BLaER1 (cell line): Measurements from ENCODE around the gene CRYBG3.
"Not testable (repeated sequence)": the region's sequence is repeated elsewhere in the genome, so short reads cannot be mapped to it uniquely, and the experiment has no call there.

Experiments used
- H3K27ac ChIP-seq: shearing (Covaris generic); formaldehyde crosslinking; 2 replicates; pipeline ENCODE4 v1.8.1; 2022
- H3K27me3 ChIP-seq: shearing (Covaris generic); formaldehyde crosslinking; 2 replicates; pipeline ENCODE4 v1.8.1; 2022
- H3K36me3 ChIP-seq: shearing (Covaris generic); formaldehyde crosslinking; 2 replicates; pipeline ENCODE4 v1.8.1; 2022
- H3K4me1 ChIP-seq: shearing (Covaris generic); formaldehyde crosslinking; 2 replicates; pipeline ENCODE4 v1.8.1; 2022
- H3K4me2 ChIP-seq: shearing (Covaris generic); formaldehyde crosslinking; 2 replicates; pipeline ENCODE4 v1.8.1; 2022
- H3K4me3 ChIP-seq: shearing (Covaris generic); formaldehyde crosslinking; 2 replicates; pipeline ENCODE4 v1.8.1; 2022
- H3K9ac ChIP-seq: shearing (Covaris generic); formaldehyde crosslinking; 2 replicates; pipeline ENCODE4 v1.8.1; 2022
- H3K9me3 ChIP-seq: shearing (Covaris generic); formaldehyde crosslinking; 2 replicates; pipeline ENCODE4 v1.8.1; 2022
- H4K20me1 ChIP-seq: shearing (Covaris generic); formaldehyde crosslinking; 2 replicates; pipeline ENCODE4 v1.8.1; 2022
- Cebpa-rat ChIP-seq: shearing (Covaris generic); IDR thresholded peaks from 2 replicates; pipeline ENCODE4 v1.8.1; 2022

Gene CRYBG3

DNA sequence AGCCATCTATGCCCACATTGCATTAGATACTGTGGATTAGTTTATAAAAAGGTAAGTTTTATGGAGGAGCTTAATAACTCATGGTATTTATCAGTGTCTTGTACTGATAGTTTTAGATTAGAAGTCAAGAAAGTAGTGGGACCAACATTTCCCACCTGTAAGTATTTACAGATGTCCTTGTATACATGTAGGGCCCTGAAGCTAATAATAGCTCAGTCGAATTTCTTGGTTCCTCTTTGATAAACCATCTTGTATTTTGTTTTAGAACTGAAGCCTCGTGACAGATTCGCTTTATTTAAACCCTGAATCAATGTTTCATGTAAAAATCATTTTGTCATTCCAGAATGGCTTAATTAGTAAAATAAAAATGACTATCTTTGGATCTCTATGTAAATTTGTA lies 73.4 kb downstream of the CRYBG3 start:
- Histone ChIP-seq H3K4me1 (no peaks in the 10 kb centered on the region), H3K36me3 (no peaks in the 10 kb centered on the region), H3K27me3 (no peaks in the 10 kb centered on the region), H3K4me2 (no peak overlapping the region), H3K9me3 (no peaks in the 10 kb centered on the region), H4K20me1 (no peaks in the 10 kb centered on the region), H3K4me3 (no peak overlapping the region), H3K9ac (no peak overlapping the region), H3K27ac (no peak overlapping the region)
- no peak for TF ChIP-seq Cebpa-rat

DNA sequence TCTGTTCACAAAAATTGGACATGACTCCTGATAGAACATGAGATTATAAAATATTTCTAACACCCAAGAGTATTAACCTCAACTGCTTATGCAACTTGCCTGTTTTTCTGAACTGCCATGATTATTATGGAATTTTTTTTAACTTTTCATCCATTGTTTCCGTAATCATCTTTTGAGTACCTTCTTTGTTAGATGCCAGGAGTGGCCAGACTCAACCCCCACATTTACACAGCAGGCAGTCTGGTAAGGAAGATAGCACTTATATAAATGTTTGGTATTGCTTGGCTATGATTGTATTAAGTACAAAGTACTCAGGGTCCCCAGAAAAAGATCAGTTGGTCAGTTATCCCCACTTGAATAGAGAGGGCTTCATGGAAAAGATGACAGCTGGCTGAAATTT lies 74.3 kb downstream of the CRYBG3 start:
- Histone ChIP-seq H4K20me1 (no peaks in the 10 kb centered on the region), H3K9me3 (no peaks in the 10 kb centered on the region), H3K27me3 (no peaks in the 10 kb centered on the region), H3K36me3 (no peaks in the 10 kb centered on the region), H3K27ac (no peak overlapping the region), H3K4me1 (peaks cover under 1% of the 10 kb centered on the region; the same call in 1 of the 2 replicates), H3K4me3 (no peak overlapping the region), H3K9ac (no peak overlapping the region), H3K4me2 (no peak overlapping the region)
- TF ChIP-seq Cebpa-rat = no peak

DNA sequence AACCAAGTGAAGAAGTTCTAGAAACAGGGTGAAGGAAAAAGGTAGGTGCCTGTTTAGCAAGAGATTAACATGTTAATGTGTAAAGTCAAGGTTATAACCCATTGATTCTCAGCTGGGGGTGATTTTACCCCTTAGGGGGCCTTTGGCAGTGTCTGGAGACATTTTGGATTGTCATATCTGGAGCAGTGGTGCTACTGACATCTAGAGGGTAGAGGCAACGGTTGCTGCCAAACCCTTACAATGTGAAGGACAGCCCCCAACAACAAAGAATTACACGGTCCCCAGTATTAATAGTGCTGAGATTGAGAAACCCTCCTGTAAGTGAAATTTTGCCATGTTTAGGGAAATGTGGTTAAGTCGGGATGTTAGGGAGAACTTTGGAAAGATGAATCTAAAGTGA lies 74.7 kb downstream of the CRYBG3 start:
- H3K4me2 ChIP-seq = no peak overlapping the region
- no peaks in the 10 kb centered on the region for H3K9me3 ChIP-seq
- H3K4me3 ChIP-seq = no peak overlapping the region
- TF ChIP-seq Cebpa-rat = no peak
- no peaks in the 10 kb centered on the region for H3K36me3 ChIP-seq
- no peaks in the 10 kb centered on the region for H3K27me3 ChIP-seq
- H4K20me1 ChIP-seq = no peaks in the 10 kb centered on the region
- peaks cover 5% of the 10 kb centered on the region for H3K4me1 ChIP-seq
- no peak overlapping the region for H3K27ac ChIP-seq
- H3K9ac ChIP-seq = no peak overlapping the region

DNA sequence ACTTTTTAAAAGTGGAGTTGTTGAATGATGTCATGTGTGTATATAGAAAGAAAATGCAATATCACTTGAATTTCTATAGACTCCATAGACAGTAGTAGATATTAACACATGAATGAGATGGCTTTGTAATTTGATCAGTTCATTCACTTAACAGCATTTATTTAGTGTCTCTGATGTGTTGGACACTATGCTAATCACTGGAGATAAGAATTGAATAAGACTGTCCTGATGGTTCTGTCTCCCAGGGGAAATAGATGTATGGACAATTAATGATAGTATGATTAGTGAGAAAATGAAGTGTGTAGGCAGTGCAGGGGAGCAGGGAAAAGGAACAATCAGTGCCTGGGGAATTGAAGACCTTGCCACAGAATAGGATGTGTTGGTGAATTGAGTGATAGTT lies 77.5 kb downstream of the CRYBG3 start:
- H3K9ac ChIP-seq = no peak overlapping the region
- no peaks in the 10 kb centered on the region for H3K9me3 ChIP-seq
- H3K4me3 ChIP-seq = no peak overlapping the region
- H3K4me2 ChIP-seq = no peak overlapping the region
- H3K27me3 ChIP-seq = no peaks in the 10 kb centered on the region
- H3K4me1 ChIP-seq = peaks cover 12% of the 10 kb centered on the region
- no peak for TF ChIP-seq Cebpa-rat
- H3K36me3 ChIP-seq = no peaks in the 10 kb centered on the region
- H4K20me1 ChIP-seq = no peaks in the 10 kb centered on the region
- no peak overlapping the region for H3K27ac ChIP-seq

DNA sequence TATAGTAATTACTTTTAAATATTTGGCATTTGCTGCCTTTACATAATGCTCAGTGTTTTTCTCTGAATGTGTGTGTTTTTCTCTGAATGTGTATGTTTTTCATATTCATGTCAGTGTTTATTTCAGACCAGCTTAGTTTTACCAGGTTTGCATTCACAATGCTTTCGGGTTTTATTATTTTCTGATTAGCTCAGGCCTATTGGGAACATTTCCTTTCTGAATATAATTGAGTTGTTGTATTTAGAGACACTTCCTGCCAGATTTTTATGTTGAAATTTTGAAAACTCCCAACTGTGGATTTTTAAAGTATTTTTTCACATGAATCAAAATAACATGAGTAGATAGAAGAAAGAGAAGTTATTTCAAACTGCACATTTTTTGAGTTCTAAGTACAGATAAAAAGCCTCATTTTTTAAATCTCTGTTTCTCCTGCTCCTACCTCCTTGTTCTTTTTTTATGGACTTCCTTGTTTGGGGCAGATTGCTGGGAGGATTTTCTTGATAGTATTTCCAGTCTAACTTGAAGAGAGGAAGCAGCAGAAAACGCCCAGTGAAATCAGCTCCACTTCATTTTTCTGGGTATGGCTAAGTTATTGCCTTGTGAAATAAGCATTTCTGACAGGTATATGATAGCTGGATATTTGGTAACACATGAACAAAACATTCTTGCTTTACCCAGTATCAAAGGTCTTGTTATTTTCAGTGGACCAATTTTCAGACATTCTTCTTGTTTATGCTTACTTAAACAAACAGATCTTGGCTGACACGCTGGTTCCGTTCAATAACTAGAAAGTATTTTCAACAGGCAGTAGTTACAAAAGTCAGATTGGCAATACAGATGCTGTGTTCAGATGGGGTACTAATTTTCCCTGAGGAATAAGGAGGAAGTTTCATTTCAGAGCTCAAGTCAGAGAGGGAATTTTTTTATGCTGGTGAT lies 79.8 kb downstream of the CRYBG3 start:
- no peak overlapping the region for H3K27ac ChIP-seq
- no peak for TF ChIP-seq Cebpa-rat
- no peaks in the 10 kb centered on the region for H3K27me3 ChIP-seq

DNA sequence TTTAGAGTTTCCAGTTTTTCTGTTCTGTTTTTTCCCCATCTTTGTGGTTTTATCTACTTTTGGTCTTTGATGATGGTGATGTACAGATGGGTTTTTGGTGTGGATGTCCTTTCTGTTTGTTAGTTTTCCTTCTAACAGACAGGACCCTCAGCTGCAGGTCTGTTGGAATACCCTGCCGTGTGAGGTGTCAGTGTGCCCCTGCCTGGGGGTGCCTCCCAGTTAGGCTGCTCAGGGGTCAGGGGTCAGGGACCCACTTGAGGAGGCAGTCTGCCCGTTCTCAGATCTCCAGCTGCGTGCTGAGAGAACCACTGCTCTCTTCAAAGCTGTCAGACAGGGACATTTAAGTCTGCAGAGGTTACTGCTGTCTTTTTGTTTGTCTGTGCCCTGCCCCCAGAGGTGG lies 88.0 kb downstream of the CRYBG3 start:
- H3K27me3 ChIP-seq, H4K20me1 ChIP-seq, H3K36me3 ChIP-seq, H3K9me3 ChIP-seq, H3K27ac ChIP-seq, H3K4me2 ChIP-seq, H3K4me3 ChIP-seq, H3K9ac ChIP-seq: not testable (repeated sequence)
- H3K4me1 ChIP-seq = peaks cover 12% of the 10 kb centered on the region

More for the DNA sequence above, 79.8 kb downstream of the CRYBG3 start:
- no peak overlapping the region for H3K4me3 ChIP-seq
- no peaks in the 10 kb centered on the region for H4K20me1 ChIP-seq
- H3K9ac ChIP-seq = no peak overlapping the region
- peaks cover 12% of the 10 kb centered on the region for H3K4me1 ChIP-seq
- no peaks in the 10 kb centered on the region for H3K9me3 ChIP-seq
- H3K4me2 ChIP-seq = peak overlapping the region; percentile 19
- no peaks in the 10 kb centered on the region for H3K36me3 ChIP-seq

- peak overlapping the region; percentile 54 for H3K4me2 ChIP-seq
- H3K9ac ChIP-seq, H3K27me3 ChIP-seq, H3K27ac ChIP-seq, H4K20me1 ChIP-seq, H3K36me3 ChIP-seq, H3K9me3 ChIP-seq, H3K4me3 ChIP-seq: not testable (repeated sequence)
- peaks cover 12% of the 10 kb centered on the region for H3K4me1 ChIP-seq
Observed at GRCh38 chr3:97910236-97910831, 88.5 kb downstream of the CRYBG3 start.

- peak overlapping the region; percentile 54 for H3K4me2 ChIP-seq
Observed at GRCh38 chr3:97910931-97911351, 89.1 kb downstream of the CRYBG3 start.

GRCh38 chr3:97911459-97911858 lies 89.6 kb downstream of the CRYBG3 start:
- no peaks in the 10 kb centered on the region for H3K36me3 ChIP-seq
- H3K4me1 ChIP-seq = peaks cover 12% of the 10 kb centered on the region
- H3K9ac ChIP-seq = no peak overlapping the region
- no peaks in the 10 kb centered on the region for H4K20me1 ChIP-seq
- TF ChIP-seq Cebpa-rat = no peak
- peak overlapping the region; percentile 54; the same call in 1 of the 2 replicates for H3K4me2 ChIP-seq
- no peak overlapping the region for H3K27ac ChIP-seq
- no peaks in the 10 kb centered on the region for H3K27me3 ChIP-seq
- H3K9me3 ChIP-seq = no peaks in the 10 kb centered on the region
- H3K4me3 ChIP-seq = no peak overlapping the region

More at GRCh38 chr3:97910931-97911351, 89.1 kb downstream of the CRYBG3 start:
- peaks cover 12% of the 10 kb centered on the region for H3K4me1 ChIP-seq
- no peaks in the 10 kb centered on the region for H3K9me3 ChIP-seq
- no peaks in the 10 kb centered on the region for H3K36me3 ChIP-seq
- TF ChIP-seq Cebpa-rat = peak; percentile 54; the same call in 1 of the 2 replicates
- no peaks in the 10 kb centered on the region for H4K20me1 ChIP-seq
- H3K9ac ChIP-seq = no peak overlapping the region
- no peaks in the 10 kb centered on the region for H3K27me3 ChIP-seq
- H3K4me3 ChIP-seq = no peak overlapping the region
- no peak overlapping the region for H3K27ac ChIP-seq

DNA sequence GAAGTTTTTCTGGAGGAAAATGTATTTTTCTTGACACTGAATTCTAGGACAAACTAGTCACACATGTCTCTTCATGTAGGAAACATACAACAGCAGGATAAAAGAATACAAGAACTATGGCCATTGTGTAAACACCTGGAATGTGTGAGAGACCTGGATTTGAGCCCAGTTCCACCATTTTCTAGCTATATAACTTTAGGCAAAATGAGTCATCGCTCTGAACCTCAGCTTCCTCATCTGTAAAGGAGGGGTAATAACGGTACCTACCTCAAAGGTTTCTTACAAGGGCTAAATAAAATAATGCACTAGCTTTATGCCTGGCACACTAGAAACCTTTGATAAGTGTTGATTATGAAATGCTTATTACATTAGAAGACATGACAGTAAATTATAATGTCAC lies 92.6 kb downstream of the CRYBG3 start:
- H3K36me3 ChIP-seq = no peaks in the 10 kb centered on the region
- H3K4me2 ChIP-seq = no peak overlapping the region
- H3K27me3 ChIP-seq = no peaks in the 10 kb centered on the region
- TF ChIP-seq Cebpa-rat = no peak
- peaks cover 12% of the 10 kb centered on the region for H3K4me1 ChIP-seq
- no peaks in the 10 kb centered on the region for H3K9me3 ChIP-seq
- no peak overlapping the region for H3K9ac ChIP-seq
- H3K4me3 ChIP-seq = no peak overlapping the region
- H3K27ac ChIP-seq = no peak overlapping the region
- H4K20me1 ChIP-seq = no peaks in the 10 kb centered on the region
